DMS153 treated with DMSO at 0.1 percent for 48 hours (cell line): ENCODE data around the gene CREB5.

Experiments
- DNase-seq: peaks from one replicate; lab custom pipeline; 2025; ENCODE audit not compliant: unreplicated experiment; lab: John Stamatoyannopoulos, UW

CREB5 gene

GRCh38 chr7:28871631-28872030, 459.3 kb downstream of the CREB5 start:
- DNase-seq = peak; percentile 20

- DNase-seq = no peak
Observed at GRCh38 chr7:28872226-28872625, 459.9 kb downstream of the CREB5 start.

- DNase-seq = no peak
Observed at GRCh38 chr7:28873365-28873764, 461.0 kb downstream of the CREB5 start.

DNA sequence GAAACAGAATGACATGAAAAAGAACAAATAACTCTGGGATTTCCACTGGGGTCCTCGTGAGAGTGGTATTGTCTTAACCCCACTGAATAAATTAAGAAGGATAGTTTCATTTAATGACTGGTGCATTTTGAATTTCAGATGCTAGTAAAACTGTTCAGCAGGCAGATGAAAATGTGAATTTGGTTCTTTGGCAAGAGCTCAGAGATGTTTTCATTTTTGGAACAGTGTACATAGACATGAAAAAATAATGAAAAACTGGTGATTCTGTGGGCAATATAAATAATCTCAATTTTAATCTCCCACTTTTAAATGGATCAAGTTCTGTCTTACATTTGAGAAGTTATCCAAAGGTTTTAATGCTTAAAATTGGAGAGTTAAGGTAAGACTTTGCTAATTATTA, 461.7 kb downstream of the CREB5 start:
- DNase-seq = no peak
